Measurements from ENCODE around the gene ADAMTS17.
A peak's percentile ranks its signal among the peaks of the same experiment; 100 is the strongest.

ADAMTS17 gene

GRCh38 chr15:100036015-100036414, 305.8 kb downstream of the ADAMTS17 start:
- H3K4me3 ChIP-seq (ENCODE audit: control insufficient read depth, low read depth, low read length) = no peak overlapping the region
- no peak for DNase-seq (ENCODE audit: low read depth)
- no peak for TF ChIP-seq CTCF (conservative IDR thresholded peaks at IDR 0.05; ENCODE audit: control insufficient read depth, insufficient read depth, low read depth, low read length)

GRCh38 chr15:100034191-100034590, 307.6 kb downstream of the ADAMTS17 start:
- TF ChIP-seq CTCF (conservative IDR thresholded peaks at IDR 0.05; ENCODE audit: control insufficient read depth, insufficient read depth, low read depth, low read length) = no peak
- no peak for DNase-seq (ENCODE audit: low read depth)
- H3K4me3 ChIP-seq (ENCODE audit: control insufficient read depth, low read depth, low read length) = no peak overlapping the region

GRCh38 chr15:100033140-100033857, 308.5 kb downstream of the ADAMTS17 start:
- no peak for TF ChIP-seq CTCF (conservative IDR thresholded peaks at IDR 0.05; ENCODE audit: control insufficient read depth, insufficient read depth, low read depth, low read length)
- peak; percentile 25 for DNase-seq (ENCODE audit: low read depth)
- no peak overlapping the region for H3K4me3 ChIP-seq (ENCODE audit: control insufficient read depth, low read depth, low read length)

GRCh38 chr15:100032358-100033085, 309.3 kb downstream of the ADAMTS17 start:
- H3K4me3 ChIP-seq (ENCODE audit: control insufficient read depth, low read depth, low read length) = no peak overlapping the region
- no peak for TF ChIP-seq CTCF (conservative IDR thresholded peaks at IDR 0.05; ENCODE audit: control insufficient read depth, insufficient read depth, low read depth, low read length)
- no peak for DNase-seq (ENCODE audit: low read depth)

GRCh38 chr15:100031665-100032357, 310.0 kb downstream of the ADAMTS17 start:
- DNase-seq (ENCODE audit: low read depth) = no peak
- no peak for TF ChIP-seq CTCF (conservative IDR thresholded peaks at IDR 0.05; ENCODE audit: control insufficient read depth, insufficient read depth, low read depth, low read length)
- no peak overlapping the region for H3K4me3 ChIP-seq (ENCODE audit: control insufficient read depth, low read depth, low read length)

GRCh38 chr15:100030586-100031229, 311.1 kb downstream of the ADAMTS17 start:
- TF ChIP-seq CTCF (conservative IDR thresholded peaks at IDR 0.05; ENCODE audit: control insufficient read depth, insufficient read depth, low read depth, low read length) = no peak
- peak; percentile 19 for DNase-seq (ENCODE audit: low read depth)

More at GRCh38 chr15:100030586-100031229, 311.1 kb downstream of the ADAMTS17 start:
- no peak overlapping the region for H3K4me3 ChIP-seq (ENCODE audit: control insufficient read depth, low read depth, low read length)

Measured in fibroblast of mammary gland (primary cell).